Measurements from ENCODE around the gene MVD. TPM values are rescaled to one million over a fixed set of nuclear protein-coding genes. Genes with fewer than 3 reads are reported as not detected.

MVD gene
- total RNA-seq, 4 donors from 2014 or later: 52.7 to 134 (median 71.4) TPM

- peaks cover 15 to 37% (median 27%) of the 10 kb centered on the region in 3 donors for H3K4me1 ChIP-seq
- TF ChIP-seq POLR2A (IDR thresholded peaks at IDR 0.05) (no peak), CTCF (IDR thresholded peaks at IDR 0.05) (no peak)
- 34 to 38% methylated on average over 10 to 20 of the region's 27 CpGs for WGBS, 2 donors
- H3K27me3 ChIP-seq: peaks cover 15 to 78% (median 18%) of the 10 kb centered on the region in 4 donors
- intact Hi-C loops (cut with DNase I): no loop called here
- DNase-seq: no peak
- peaks cover 0 to 1% (median 0%) of the 10 kb centered on the region in 3 donors for H3K36me3 ChIP-seq
- no peak within 1 kb of the TSS for H3K4me3 ChIP-seq
- H3K27ac ChIP-seq: no peak within 1 kb of the TSS
- H3K9me3 ChIP-seq: no peaks in the 10 kb centered on the region
These were observed 24.3 kb downstream of the MVD start, which contains the start of gene IL17C for GRCh38 chr16:88638323-88639230. TSS of gene IL17C (plus strand) at chr16:88638572. CDS start at chr16:88638642, 70 bp downstream.

GRCh38 chr16:88636488-88637265 lies 26.2 kb downstream of the MVD start:
- no peak for TF ChIP-seq CTCF (IDR thresholded peaks at IDR 0.05)
- TF ChIP-seq POLR2A (IDR thresholded peaks at IDR 0.05): no peak
- H3K27me3 ChIP-seq: peaks cover 15 to 81% (median 18%) of the 10 kb centered on the region in 4 donors

GRCh38 chr16:88635671-88636319 lies 27.1 kb downstream of the MVD start:
- intact Hi-C loops (cut with DNase I): loop anchor here (2.0 kb wide), 1 partner anchor 31 kb away; no protein-coding TSS in a partner anchor
- peaks cover 15 to 75% (median 18%) of the 10 kb centered on the region in 4 donors for H3K27me3 ChIP-seq

More at GRCh38 chr16:88636488-88637265, 26.2 kb downstream of the MVD start:
- Histone ChIP-seq H3K4me1 (peaks cover 15 to 41% (median 27%) of the 10 kb centered on the region in 3 donors), H3K9me3 (no peaks in the 10 kb centered on the region), H3K4me3 (no peak overlapping the region), H3K27ac (no peak overlapping the region), H3K36me3 (peaks cover 0 to 10% (median 9%) of the 10 kb centered on the region in 3 donors)
- intact Hi-C loops (cut with DNase I): no loop called here
- DNase-seq: no peak
- WGBS, 2 donors: 43 to 72% methylated on average over 7 to 14 of the region's 23 CpGs

More at GRCh38 chr16:88635671-88636319, 27.1 kb downstream of the MVD start:
- WGBS, 2 donors: 71 to 83% methylated on average over 4 to 6 of the region's 17 CpGs
- H3K9me3 ChIP-seq: no peaks in the 10 kb centered on the region
- peaks cover 15 to 41% (median 27%) of the 10 kb centered on the region in 3 donors for H3K4me1 ChIP-seq
- no peak for DNase-seq
- no peak overlapping the region for H3K27ac ChIP-seq
- no peak overlapping the region for H3K4me3 ChIP-seq
- no peak for TF ChIP-seq POLR2A (IDR thresholded peaks at IDR 0.05)
- no peak for TF ChIP-seq CTCF (IDR thresholded peaks at IDR 0.05)
- peaks cover 5 to 19% (median 9%) of the 10 kb centered on the region in 3 donors for H3K36me3 ChIP-seq

Data from esophagus squamous epithelium (tissue), 5 donors.